ENCODE data around the gene MAP6.

DNA sequence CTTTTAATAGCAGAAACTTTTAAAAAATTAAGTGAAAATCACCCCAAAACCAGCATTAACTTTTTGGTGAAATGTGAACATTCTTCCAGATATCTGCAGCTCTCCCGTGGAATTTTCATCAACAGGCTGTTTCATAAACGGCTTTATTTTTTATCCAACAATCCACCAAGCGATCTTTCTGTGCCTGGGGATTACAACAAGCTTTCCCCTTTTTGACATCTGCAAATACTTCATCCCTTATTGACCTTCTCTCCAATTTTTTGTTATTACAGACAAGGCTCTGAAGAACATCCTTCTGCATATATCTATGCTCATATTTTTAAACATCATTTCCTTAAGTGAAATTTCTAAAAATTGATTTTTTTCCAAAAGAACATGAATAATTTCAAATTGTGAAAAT is 112.6 kb downstream of the MAP6 start:
- TF ChIP-seq ZNF143 (CRISPR knock-in tag; IDR thresholded peaks at IDR 0.05) (no peak), EHMT2 (IDR thresholded peaks at IDR 0.05; ENCODE audit: borderline replicate concordance, low read depth, low read length) (no peak)
